Activated CD4-positive, alpha-beta T cell treated with anti-CD3 and anti-CD28 coated beads, Interleukin-2, amount 50 U/mL, for 16 hours (primary cell): ENCODE results near the gene SHMT1.
"Not testable (repeated sequence)": the region's sequence is repeated elsewhere in the genome, so short reads cannot be mapped to it uniquely, and the experiment has no call there.

Experiments used
- DNase-seq: peaks from one replicate; pipeline ENCODE4 v3.0.0-alpha.2; 2020

SHMT1 gene

GRCh38 chr17:18377437-18378204 lies 14.3 kb upstream of the SHMT1 start, which contains the start of gene EVPLL:
Gene EVPLL (plus strand): TSS chr17:18377778. CDS start chr17:18380938, 3,160 bp downstream.
- DNase-seq, result no peak

GRCh38 chr17:18374216-18374615 lies 10.9 kb upstream of the SHMT1 start:
- no peak for DNase-seq

GRCh38 chr17:18373181-18373580 lies 9.8 kb upstream of the SHMT1 start:
- DNase-seq, result peak; percentile 39

- peak; percentile 27 for DNase-seq
These were observed 8.1 kb upstream of the SHMT1 start for GRCh38 chr17:18371455-18371854.

- DNase-seq, result no peak
These were observed 7.4 kb upstream of the SHMT1 start for GRCh38 chr17:18370761-18371160.

GRCh38 chr17:18368946-18369345 lies 5.6 kb upstream of the SHMT1 start:
- DNase-seq, result no peak

- DNase-seq, result no peak
These were observed 816 bp upstream of the SHMT1 start for GRCh38 chr17:18364166-18364565.

- DNase-seq, result no peak
These were observed 651 bp downstream of the SHMT1 start for GRCh38 chr17:18362698-18363100.

- DNase-seq, result no peak
These were observed 1.3 kb downstream of the SHMT1 start for GRCh38 chr17:18361837-18362697.

- no peak for DNase-seq
These were observed 2.8 kb downstream of the SHMT1 start for GRCh38 chr17:18360518-18360917.

GRCh38 chr17:18356624-18357023 lies 6.7 kb downstream of the SHMT1 start:
- no peak for DNase-seq

- no peak for DNase-seq
These were observed 9.8 kb downstream of the SHMT1 start for GRCh38 chr17:18353541-18353940.

- no peak for DNase-seq
These were observed 19.3 kb downstream of the SHMT1 start for GRCh38 chr17:18344021-18344420.

- DNase-seq, result no peak
These were observed 23.4 kb downstream of the SHMT1 start for GRCh38 chr17:18339933-18340332.

GRCh38 chr17:18338158-18338557 lies 25.2 kb downstream of the SHMT1 start:
- not testable (repeated sequence) for DNase-seq

- peak; percentile 42 for DNase-seq
These were observed 30.4 kb downstream of the SHMT1 start for GRCh38 chr17:18332909-18333489.

- no peak for DNase-seq
These were observed 31.5 kb downstream of the SHMT1 start for GRCh38 chr17:18331879-18332278.

GRCh38 chr17:18328643-18329204 lies 34.6 kb downstream of the SHMT1 start:
- DNase-seq, result no peak

- no peak for DNase-seq
These were observed 35.8 kb downstream of the SHMT1 start for GRCh38 chr17:18327556-18327955.

GRCh38 chr17:18327093-18327492 lies 36.3 kb downstream of the SHMT1 start:
- no peak for DNase-seq

- no peak for DNase-seq
These were observed 36.8 kb downstream of the SHMT1 start for GRCh38 chr17:18326572-18326971.

- DNase-seq, result no peak
These were observed 37.3 kb downstream of the SHMT1 start for GRCh38 chr17:18326039-18326438.
